Adrenal gland (tissue), 5 donors: ENCODE results near the gene SFXN5.

Experiments used
- CTCF ChIP-seq, 6 experiments: fragments of 450-650 bp in 4 of 6; fragments of 200-600 bp in 2 of 6; sonication (generic) in 1 of 6; IDR thresholded peaks; 1 replicate in 5 of 6; 2 replicates in 1 of 6; pipeline versions ENCODE4 v1.5.1 to v1.8.0; 2016 to 2021; ENCODE audit warnings: antibody characterized with exemption in 6 of 6, mild to moderate bottlenecking in 2 of 6, moderate library complexity in 1 of 6
- POLR2A ChIP-seq, 2 donors: fragments of 450-650 bp; IDR thresholded peaks; one replicate each; pipeline ENCODE4 v1.6.1; 2017; ENCODE audit warnings: antibody characterized with exemption in 2 of 2, mild to moderate bottlenecking in 2 of 2, moderate library complexity in 1 of 2
- donor health status: DM: no; HTN: no; CAD: no.

- TF ChIP-seq POLR2A (IDR thresholded peaks at IDR 0.05) (peak in 1 of 2 donors; percentile 18), CTCF (IDR thresholded peaks at IDR 0.05) (no peak)
These were observed 39.8 kb upstream of the SFXN5 start for GRCh38 chr2:73111073-73112025.
